Lower lobe of right lung (tissue), 2 donors: ENCODE measurements around the gene PRKG1. TPM values are rescaled to one million over a fixed set of nuclear protein-coding genes. Genes with fewer than 3 reads are reported as not detected.

Source experiments
- ATAC-seq, 2 donors: fragments of 200-7000 bp; cut with Tn5 transposase; one replicate each; pipeline ENCODE4 v1.9.1; 2020 to 2022; ENCODE audit warnings: mild to moderate bottlenecking in 2 of 2, moderate library complexity in 2 of 2
- DNase-seq: peaks from one replicate; pipeline ENCODE4 v3.0.0-alpha.2; 2020
- H3K27ac ChIP-seq: fragments of 200-600 bp; one replicate; pipeline ENCODE4 v1.8.0; 2022
- H3K27me3 ChIP-seq: fragments of 200-600 bp; one replicate; pipeline ENCODE4 v1.8.0; 2022; ENCODE audit warnings: low read depth
- H3K36me3 ChIP-seq: fragments of 200-600 bp; one replicate; pipeline ENCODE4 v1.8.0; 2022; ENCODE audit warnings: mild to moderate bottlenecking
- H3K4me1 ChIP-seq: fragments of 200-600 bp; one replicate; pipeline ENCODE4 v1.8.0; 2022
- H3K4me3 ChIP-seq: fragments of 200-600 bp; one replicate; pipeline ENCODE4 v1.8.0; 2022; ENCODE audit warnings: mild to moderate bottlenecking
- H3K9me3 ChIP-seq: fragments of 200-600 bp; one replicate; pipeline ENCODE4 v1.8.0; 2022
- intact Hi-C: fragments of 100-400 bp; cut with DNase I; formaldehyde crosslinking; loops from one replicate; pipeline ENCODE4 v1.11.0; 2022
- total RNA-seq: library from RNA; stranded (reverse); fragmentation: NEBNext Ultra II Directional; extraction: Animal tissue kit (Norgen Biotek cat#: 25700); gene quantifications from one replicate; pipeline ENCODE4 v1.2.1, GENCODE V29; 2021
- TF ChIP-seq, protein P1 (sequence below): fragments of 200-600 bp; IDR thresholded peaks from one replicate; pipeline ENCODE4 v1.8.0; 2022; ENCODE audit warnings: antibody characterized with exemption, mild to moderate bottlenecking
- donor health status: DM: no; HTN: yes; CAD: no; lungs with severe emphysema.

PRKG1 gene
- total RNA-seq, 1 donor from 2014 or later = 23.6 TPM

DNA sequence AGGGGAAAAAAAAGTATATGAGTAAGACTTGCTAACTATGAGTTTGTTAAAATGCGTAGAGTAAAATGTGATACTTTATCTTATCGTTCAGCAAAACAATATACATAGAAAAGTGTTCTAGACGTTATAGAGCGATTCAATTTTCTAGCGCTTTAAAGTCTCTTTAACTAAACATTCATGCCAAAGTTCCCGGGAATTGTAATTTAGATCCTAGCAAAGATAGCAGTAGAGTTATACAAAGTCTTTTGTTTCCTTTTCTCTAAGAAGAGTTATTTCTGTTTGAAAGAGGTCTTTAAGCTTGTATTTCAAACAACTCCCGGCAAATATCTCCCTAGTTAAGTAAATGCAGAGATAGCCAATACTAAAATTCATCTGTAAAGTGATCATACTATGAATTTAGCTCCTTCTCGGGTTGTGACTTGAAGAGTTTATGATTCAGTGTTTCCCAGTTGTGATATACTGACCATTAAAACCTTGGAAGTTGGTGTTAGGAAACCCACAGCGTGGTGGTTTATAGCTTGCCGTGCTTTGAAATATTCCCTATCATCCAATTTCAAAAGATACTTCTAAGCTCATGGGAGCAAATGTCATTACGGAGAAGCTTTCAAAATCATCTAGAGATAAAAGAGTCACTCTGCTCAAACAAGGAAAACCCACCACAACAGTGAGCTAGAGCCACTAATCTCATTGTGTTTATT lies 453.4 kb downstream of the PRKG1 start:
- TF ChIP-seq, protein P1, sequence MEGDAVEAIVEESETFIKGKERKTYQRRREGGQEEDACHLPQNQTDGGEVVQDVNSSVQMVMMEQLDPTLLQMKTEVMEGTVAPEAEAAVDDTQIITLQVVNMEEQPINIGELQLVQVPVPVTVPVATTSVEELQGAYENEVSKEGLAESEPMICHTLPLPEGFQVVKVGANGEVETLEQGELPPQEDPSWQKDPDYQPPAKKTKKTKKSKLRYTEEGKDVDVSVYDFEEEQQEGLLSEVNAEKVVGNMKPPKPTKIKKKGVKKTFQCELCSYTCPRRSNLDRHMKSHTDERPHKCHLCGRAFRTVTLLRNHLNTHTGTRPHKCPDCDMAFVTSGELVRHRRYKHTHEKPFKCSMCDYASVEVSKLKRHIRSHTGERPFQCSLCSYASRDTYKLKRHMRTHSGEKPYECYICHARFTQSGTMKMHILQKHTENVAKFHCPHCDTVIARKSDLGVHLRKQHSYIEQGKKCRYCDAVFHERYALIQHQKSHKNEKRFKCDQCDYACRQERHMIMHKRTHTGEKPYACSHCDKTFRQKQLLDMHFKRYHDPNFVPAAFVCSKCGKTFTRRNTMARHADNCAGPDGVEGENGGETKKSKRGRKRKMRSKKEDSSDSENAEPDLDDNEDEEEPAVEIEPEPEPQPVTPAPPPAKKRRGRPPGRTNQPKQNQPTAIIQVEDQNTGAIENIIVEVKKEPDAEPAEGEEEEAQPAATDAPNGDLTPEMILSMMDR = no peak
- no peaks in the 10 kb centered on the region for H3K36me3 ChIP-seq
- H3K27me3 ChIP-seq = no peaks in the 10 kb centered on the region
- intact Hi-C loops = no loop called here
- H3K4me1 ChIP-seq = peaks cover 4% of the 10 kb centered on the region
- no peak for ATAC-seq
- H3K9me3 ChIP-seq = no peaks in the 10 kb centered on the region
- H3K27ac ChIP-seq = no peak overlapping the region
- no peak for DNase-seq
- H3K4me3 ChIP-seq = no peak overlapping the region

DNA sequence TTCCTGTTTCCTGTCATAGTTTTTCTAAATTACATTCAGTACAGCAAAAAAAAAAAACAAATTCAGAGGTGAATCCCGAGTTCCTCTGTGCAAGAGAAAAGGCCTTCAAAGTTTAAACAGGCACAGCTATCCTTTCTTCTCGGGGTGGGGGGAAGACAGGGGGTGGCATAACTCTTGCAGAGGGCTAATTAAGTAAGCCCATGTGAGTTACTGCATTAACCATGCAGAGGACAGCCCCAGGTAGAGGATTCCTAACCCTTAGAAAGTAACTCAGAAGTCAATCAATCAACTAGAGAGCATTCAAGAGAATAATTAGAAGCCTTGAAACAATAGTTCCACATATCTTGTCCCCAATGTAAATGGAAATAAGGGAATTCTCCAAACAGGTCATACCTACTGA lies 454.2 kb downstream of the PRKG1 start:
- Histone ChIP-seq H3K27ac (no peak overlapping the region), H3K4me3 (no peak overlapping the region), H3K4me1 (peaks cover 4% of the 10 kb centered on the region), H3K36me3 (no peaks in the 10 kb centered on the region), H3K9me3 (no peaks in the 10 kb centered on the region), H3K27me3 (no peaks in the 10 kb centered on the region)
- intact Hi-C loops = no loop called here
- DNase-seq = no peak
- no peak for ATAC-seq
- TF ChIP-seq, protein P1 = no peak

GRCh38 chr10:51530541-51530940 lies 456.3 kb downstream of the PRKG1 start:
- TF ChIP-seq, protein P1 = no peak
- no peak overlapping the region for H3K27ac ChIP-seq
- H3K4me1 ChIP-seq = peaks cover 4% of the 10 kb centered on the region
- no peaks in the 10 kb centered on the region for H3K27me3 ChIP-seq
- H3K36me3 ChIP-seq = no peaks in the 10 kb centered on the region
- intact Hi-C loops = no loop called here
- H3K9me3 ChIP-seq = no peaks in the 10 kb centered on the region
- DNase-seq (no peak), ATAC-seq (no peak)
- no peak overlapping the region for H3K4me3 ChIP-seq

GRCh38 chr10:51532044-51532443 lies 457.8 kb downstream of the PRKG1 start:
- no peak overlapping the region for H3K27ac ChIP-seq
- no peak for ATAC-seq
- H3K4me3 ChIP-seq = no peak overlapping the region
- no peaks in the 10 kb centered on the region for H3K9me3 ChIP-seq
- no peaks in the 10 kb centered on the region for H3K27me3 ChIP-seq
- no peaks in the 10 kb centered on the region for H3K36me3 ChIP-seq
- intact Hi-C loops = no loop called here
- H3K4me1 ChIP-seq = peaks cover 4% of the 10 kb centered on the region
- no peak for DNase-seq
- TF ChIP-seq, protein P1 = no peak

GRCh38 chr10:51542853-51543252 lies 468.6 kb downstream of the PRKG1 start:
- no peaks in the 10 kb centered on the region for H3K9me3 ChIP-seq
- no peaks in the 10 kb centered on the region for H3K4me1 ChIP-seq
- no peak for ATAC-seq
- intact Hi-C loops = no loop called here
- no peak overlapping the region for H3K4me3 ChIP-seq
- DNase-seq = no peak
- TF ChIP-seq, protein P1 = no peak
- no peaks in the 10 kb centered on the region for H3K36me3 ChIP-seq
- no peaks in the 10 kb centered on the region for H3K27me3 ChIP-seq
- H3K27ac ChIP-seq = no peak overlapping the region
